LNCaP clone FGC (cell line): ENCODE data around the gene RSPH1.

Experiments used
- DNase-seq: peaks from one replicate; pipeline ENCODE4 v3.0.0-alpha.2; 2011; ENCODE audit warnings: low read depth
- H3K4me3 ChIP-seq: 2 replicates; pipeline ENCODE4 v1.5.1; 2011; ENCODE audit warnings: mild to moderate bottlenecking, low read depth, low read length, control low read depth
- TF ChIP-seq, protein P1 (sequence below): IDR thresholded peaks from 2 replicates; pipeline ENCODE4 v1.5.1; 2012; ENCODE audit warnings: mild to moderate bottlenecking; ENCODE audit not compliant: control insufficient read depth, insufficient read depth; ENCODE audit errors: extremely low read depth

Gene RSPH1

DNA sequence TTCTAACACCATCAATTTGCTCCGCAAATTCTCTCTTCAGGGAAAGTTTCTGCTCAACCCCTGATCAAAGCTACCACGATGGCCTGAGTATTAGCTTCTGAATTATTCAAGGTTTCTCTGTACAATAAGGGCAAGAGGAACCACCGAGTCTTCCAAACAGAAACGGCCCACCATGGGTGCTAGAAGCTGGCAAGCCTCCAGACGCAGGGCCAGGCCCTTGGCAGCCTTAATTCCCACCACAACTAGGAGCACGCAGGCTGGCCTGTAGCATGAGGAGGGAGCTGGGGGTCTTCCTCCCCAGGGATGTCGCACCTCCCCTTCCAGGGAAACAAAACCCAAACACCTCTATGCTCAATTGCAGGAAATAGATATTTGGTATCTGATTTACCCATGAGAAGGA, 11.1 kb downstream of the RSPH1 start:
- H3K4me3 ChIP-seq = no peak overlapping the region
- TF ChIP-seq, protein P1, sequence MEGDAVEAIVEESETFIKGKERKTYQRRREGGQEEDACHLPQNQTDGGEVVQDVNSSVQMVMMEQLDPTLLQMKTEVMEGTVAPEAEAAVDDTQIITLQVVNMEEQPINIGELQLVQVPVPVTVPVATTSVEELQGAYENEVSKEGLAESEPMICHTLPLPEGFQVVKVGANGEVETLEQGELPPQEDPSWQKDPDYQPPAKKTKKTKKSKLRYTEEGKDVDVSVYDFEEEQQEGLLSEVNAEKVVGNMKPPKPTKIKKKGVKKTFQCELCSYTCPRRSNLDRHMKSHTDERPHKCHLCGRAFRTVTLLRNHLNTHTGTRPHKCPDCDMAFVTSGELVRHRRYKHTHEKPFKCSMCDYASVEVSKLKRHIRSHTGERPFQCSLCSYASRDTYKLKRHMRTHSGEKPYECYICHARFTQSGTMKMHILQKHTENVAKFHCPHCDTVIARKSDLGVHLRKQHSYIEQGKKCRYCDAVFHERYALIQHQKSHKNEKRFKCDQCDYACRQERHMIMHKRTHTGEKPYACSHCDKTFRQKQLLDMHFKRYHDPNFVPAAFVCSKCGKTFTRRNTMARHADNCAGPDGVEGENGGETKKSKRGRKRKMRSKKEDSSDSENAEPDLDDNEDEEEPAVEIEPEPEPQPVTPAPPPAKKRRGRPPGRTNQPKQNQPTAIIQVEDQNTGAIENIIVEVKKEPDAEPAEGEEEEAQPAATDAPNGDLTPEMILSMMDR = no peak
- DNase-seq = no peak

DNA sequence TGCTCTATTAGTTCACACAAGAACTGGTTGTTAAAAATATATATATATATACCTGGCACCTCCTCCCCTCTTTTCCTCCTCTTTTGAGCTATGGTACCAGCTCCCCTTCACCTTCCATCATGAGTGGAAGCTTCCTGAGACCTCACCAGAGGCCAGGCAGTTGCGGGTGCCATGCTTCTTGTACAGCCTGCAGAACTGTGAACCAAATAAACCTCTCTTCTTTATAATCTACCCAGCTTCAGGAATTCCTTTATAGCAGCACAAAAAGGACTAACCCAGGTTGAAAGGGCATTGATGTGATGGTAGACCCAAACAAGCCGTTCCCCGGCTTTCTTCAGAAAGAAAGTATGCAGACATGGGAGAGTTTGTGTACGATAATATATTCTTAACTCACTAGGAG, 14.9 kb downstream of the RSPH1 start:
- no peak for DNase-seq
- TF ChIP-seq, protein P1 = no peak

DNA sequence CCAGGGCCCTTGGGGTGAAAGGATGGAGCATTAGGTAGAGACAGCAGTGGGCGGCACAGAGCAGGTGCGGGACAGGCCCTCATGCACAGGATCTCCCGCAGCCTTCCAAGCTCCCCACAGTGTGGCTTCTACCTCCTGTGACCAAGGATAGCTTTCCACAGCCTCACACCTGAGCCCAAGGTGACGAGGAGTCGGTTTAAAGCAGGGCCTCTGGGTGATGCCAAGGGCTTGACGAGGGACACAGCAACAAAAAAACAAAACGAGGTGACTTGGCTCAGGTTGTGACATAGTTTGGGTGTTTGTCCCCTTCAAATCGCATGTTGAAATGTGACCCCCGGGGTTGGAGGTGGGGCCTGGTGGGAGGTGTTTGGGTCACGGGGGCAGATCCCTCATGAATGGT, 15.3 kb downstream of the RSPH1 start:
- TF ChIP-seq, protein P1 = no peak
- H3K4me3 ChIP-seq = no peak overlapping the region
- no peak for DNase-seq

More for the DNA sequence above, 14.9 kb downstream of the RSPH1 start:
- H3K4me3 ChIP-seq = no peak overlapping the region

DNA sequence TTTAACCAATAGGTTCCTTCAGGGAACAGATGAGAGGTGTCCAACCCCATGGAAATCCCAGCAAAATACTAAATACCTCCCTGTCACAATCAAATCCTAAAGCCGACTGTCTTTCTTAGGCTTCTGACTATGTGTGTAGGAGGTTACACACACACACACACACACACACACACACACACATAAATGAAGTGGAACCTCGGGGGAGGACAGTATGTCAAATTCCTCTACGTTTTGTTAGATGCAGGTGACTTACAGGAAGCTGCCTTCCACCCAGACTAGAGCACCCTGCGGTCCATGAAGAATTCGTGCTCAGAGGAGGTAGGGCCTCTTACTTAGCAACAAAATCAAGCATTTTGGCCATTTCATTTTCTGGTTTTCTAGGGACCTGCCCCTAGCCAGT, 16.4 kb downstream of the RSPH1 start:
- DNase-seq = no peak
- TF ChIP-seq, protein P1 = no peak

DNA sequence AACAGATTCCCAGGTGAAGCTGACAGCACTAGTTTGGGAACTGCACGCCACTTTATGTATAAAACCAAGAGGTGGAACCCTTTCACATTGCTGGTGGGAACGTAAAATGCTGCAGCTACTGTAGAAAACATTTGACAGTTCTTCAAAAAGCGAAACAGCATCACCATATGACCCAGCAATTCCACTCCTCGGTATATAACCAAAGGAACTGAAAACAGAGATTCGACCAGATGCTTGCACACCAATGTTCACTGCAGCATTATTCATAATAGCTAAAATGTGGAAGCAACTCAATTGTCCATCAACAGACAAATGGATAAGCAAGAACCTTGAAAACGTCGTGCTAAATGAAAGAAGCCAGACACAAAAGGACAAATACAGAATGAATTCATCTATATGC, 17.5 kb downstream of the RSPH1 start:
- TF ChIP-seq, protein P1 = no peak
- no peak for DNase-seq
- no peak overlapping the region for H3K4me3 ChIP-seq

More for the DNA sequence above, 16.4 kb downstream of the RSPH1 start:
- H3K4me3 ChIP-seq = no peak overlapping the region

DNA sequence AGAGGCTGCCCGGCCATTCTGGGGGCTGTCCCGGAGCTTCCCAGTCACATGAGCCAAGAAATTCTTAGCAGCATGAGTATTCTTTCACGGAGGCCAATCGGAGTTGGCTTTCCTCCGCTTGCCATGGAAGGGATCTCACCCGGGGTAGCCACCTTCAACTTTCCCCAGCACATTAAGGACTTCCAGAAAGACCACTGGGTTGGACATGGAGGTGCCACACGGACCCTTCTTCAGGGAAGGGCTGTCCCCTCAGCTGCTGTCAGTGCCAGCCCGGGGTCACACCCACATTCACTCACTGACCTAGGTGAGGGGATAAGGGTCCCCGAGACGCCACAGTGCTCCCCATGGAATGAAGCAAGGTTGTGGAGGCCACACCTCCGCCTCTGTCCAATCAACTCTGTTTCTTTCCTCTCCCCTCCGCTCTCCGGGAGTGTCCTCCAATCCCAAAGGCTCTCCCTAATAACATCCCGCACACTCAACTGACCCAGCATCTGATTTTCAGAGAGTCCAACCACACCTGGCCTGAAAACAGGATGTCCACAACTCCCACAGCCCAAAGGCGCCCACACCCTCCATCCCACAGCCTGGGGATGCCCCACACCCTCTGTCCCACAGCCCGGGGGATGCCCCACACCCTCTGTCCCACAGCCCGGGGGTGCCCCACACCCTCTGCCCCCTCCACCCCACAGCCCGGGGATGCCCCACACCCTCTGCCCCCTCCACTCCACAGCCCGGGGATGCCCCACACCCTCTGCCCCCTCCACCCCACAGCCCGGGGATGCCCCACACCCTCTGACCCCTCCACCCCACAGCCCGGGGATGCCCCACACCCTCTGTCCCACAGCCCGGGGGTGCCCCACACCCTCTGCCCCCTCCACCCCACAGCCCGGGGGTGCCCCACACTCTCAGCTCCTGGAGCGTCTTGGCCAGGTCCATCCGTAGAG, 19.4 kb downstream of the RSPH1 start:
- DNase-seq = no peak
- TF ChIP-seq, protein P1 = no peak
- H3K4me3 ChIP-seq = no peak overlapping the region
